Mesenchymal stem cell (in vitro differentiated cells and primary cell): ENCODE measurements around the gene SIN3B.

Experiments used
- DNase-seq: peaks from one replicate; pipeline ENCODE4 v3.0.0-alpha.2; 2013
- H2AFZ ChIP-seq: one replicate; pipeline ENCODE4 v1.6.1; 2013; ENCODE audit warnings: low read depth, mild to moderate bottlenecking, control low read depth, inconsistent platforms, low read length, moderate library complexity
- H2AK5ac ChIP-seq: 2 replicates; pipeline ENCODE4 v1.6.1; 2013; ENCODE audit warnings: low read length, moderate library complexity, mild to moderate bottlenecking, inconsistent platforms; ENCODE audit not compliant: severe bottlenecking
- H2BK120ac ChIP-seq: one replicate; pipeline ENCODE4 v1.6.1; 2013; ENCODE audit warnings: low read depth, mild to moderate bottlenecking, inconsistent platforms, low read length, moderate library complexity
- H2BK12ac ChIP-seq, 2 experiments: one replicate each; pipeline ENCODE4 v1.6.1; 2013; ENCODE audit warnings: inconsistent platforms in 2 of 2, low read length in 2 of 2, mild to moderate bottlenecking in 2 of 2, moderate library complexity in 2 of 2, control low read depth in 1 of 2
- H2BK15ac ChIP-seq: one replicate; pipeline ENCODE4 v1.6.1; 2013; ENCODE audit warnings: mild to moderate bottlenecking, low read depth, inconsistent platforms; ENCODE audit not compliant: poor library complexity, severe bottlenecking
- H2BK5ac ChIP-seq: 2 replicates; pipeline ENCODE4 v1.6.1; 2013; ENCODE audit warnings: low read depth, mild to moderate bottlenecking, low read length, control low read depth, inconsistent platforms; ENCODE audit not compliant: poor library complexity, severe bottlenecking
- H3K14ac ChIP-seq, 2 experiments: one replicate each; pipeline ENCODE4 v1.6.1; 2013; ENCODE audit warnings: inconsistent platforms in 2 of 2, low read length in 2 of 2, control low read depth in 1 of 2, mild to moderate bottlenecking in 1 of 2, moderate library complexity in 1 of 2
- H3K18ac ChIP-seq, 2 experiments: one replicate each; pipeline ENCODE4 v1.6.1; 2013; ENCODE audit warnings: inconsistent platforms in 2 of 2, low read length in 2 of 2, control low read depth in 1 of 2, low read depth in 1 of 2, mild to moderate bottlenecking in 1 of 2
- H3K23ac ChIP-seq, 2 experiments: one replicate each; pipeline ENCODE4 v1.6.1; 2013; ENCODE audit warnings: inconsistent platforms in 2 of 2, low read length in 2 of 2, mild to moderate bottlenecking in 2 of 2, moderate library complexity in 2 of 2, control low read depth in 1 of 2
- H3K27ac ChIP-seq: 2 replicates; pipeline ENCODE4 v1.5.1; 2013; ENCODE audit warnings: mild to moderate bottlenecking, moderate library complexity, low read length, control low read depth, inconsistent platforms; ENCODE audit not compliant: poor library complexity, severe bottlenecking
- H3K27me3 ChIP-seq, 2 experiments: 2 replicates each; pipeline versions ENCODE4 v1.6.1 to v1.7.0; 2013; ENCODE audit warnings: low read length in 2 of 2, mild to moderate bottlenecking in 2 of 2, moderate library complexity in 2 of 2, control low read depth in 1 of 2, inconsistent platforms in 1 of 2; ENCODE audit not compliant: control insufficient read depth in 1 of 2, insufficient read depth in 1 of 2
- H3K36me3 ChIP-seq, 2 experiments: 2 replicates each; pipeline versions ENCODE4 v1.6.1 to v1.7.0; 2013; ENCODE audit warnings: low read length in 2 of 2, control low read depth in 1 of 2, inconsistent platforms in 1 of 2, low read depth in 1 of 2, mild to moderate bottlenecking in 1 of 2; ENCODE audit not compliant: insufficient read depth in 2 of 2, control insufficient read depth in 1 of 2
- H3K4ac ChIP-seq, 2 experiments: one replicate each; pipeline ENCODE4 v1.6.1; 2013; ENCODE audit warnings: inconsistent platforms in 2 of 2, low read length in 2 of 2, mild to moderate bottlenecking in 2 of 2, moderate library complexity in 2 of 2, control low read depth in 1 of 2, low read depth in 1 of 2
- H3K4me1 ChIP-seq: 2 replicates; pipeline ENCODE4 v1.6.1; 2013; ENCODE audit warnings: low read depth, low read length, control low read depth; ENCODE audit not compliant: control insufficient read depth, insufficient read depth
- H3K4me2 ChIP-seq: 2 replicates; pipeline ENCODE4 v1.6.1; 2013; ENCODE audit warnings: low read length, mild to moderate bottlenecking, inconsistent platforms; ENCODE audit not compliant: poor library complexity, severe bottlenecking
- H3K4me3 ChIP-seq, 2 experiments: 2 replicates each; pipeline versions ENCODE4 v1.5.1 to v1.7.0; 2013; ENCODE audit warnings: low read length in 2 of 2, mild to moderate bottlenecking in 2 of 2, control low read depth in 1 of 2, low read depth in 1 of 2; ENCODE audit not compliant: insufficient read depth in 1 of 2
- H3K79me1 ChIP-seq: replicated peaks from 2 replicates; pipeline ENCODE4 v1.6.1; 2013; ENCODE audit warnings: mild to moderate bottlenecking, control low read depth, low read length, inconsistent platforms; ENCODE audit not compliant: poor library complexity, severe bottlenecking
- H3K9ac ChIP-seq: 2 replicates; pipeline ENCODE4 v1.7.0; 2013; ENCODE audit warnings: mild to moderate bottlenecking, low read length, moderate library complexity
- H3K9me3 ChIP-seq: 2 replicates; pipeline ENCODE4 v1.7.0; 2013; ENCODE audit warnings: mild to moderate bottlenecking, low read length; ENCODE audit not compliant: control insufficient read depth
- H4K8ac ChIP-seq: one replicate; pipeline ENCODE4 v1.6.1; 2013; ENCODE audit warnings: inconsistent platforms, mild to moderate bottlenecking, low read length, moderate library complexity
- H4K91ac ChIP-seq: one replicate; pipeline ENCODE4 v1.6.1; 2013; ENCODE audit warnings: mild to moderate bottlenecking, low read length, inconsistent platforms
- WGBS: methylation state at CpG from one replicate; pipeline ENCODE4 v1.1.7; 2013; ENCODE audit warnings: mixed read lengths; 5-methylcytosine and 5-hydroxymethylcytosine counted together

Gene SIN3B

GRCh38 chr19:16824658-16825311, 4.4 kb upstream of the SIN3B start:
- peak overlapping the region; percentile 82 for H3K9ac ChIP-seq
- H3K27me3 ChIP-seq: no peaks in the 10 kb centered on the region
- no peak overlapping the region for H3K4ac ChIP-seq
- H2BK5ac ChIP-seq: peak overlapping the region; percentile 94
- H2BK12ac ChIP-seq: peak overlapping the region in 1 of 2 experiments; percentile 2
- no peaks in the 10 kb centered on the region for H3K9me3 ChIP-seq
- H3K14ac ChIP-seq: no peak overlapping the region
- peak overlapping the region; percentile 45 for H4K8ac ChIP-seq
- H3K27ac ChIP-seq: peak overlapping the region; percentile 63
- no peak overlapping the region for H2AK5ac ChIP-seq
- H3K18ac ChIP-seq: peak overlapping the region; percentile 21 to 60
- peak; percentile 41 for DNase-seq
- H2BK120ac ChIP-seq: peak overlapping the region; percentile 67
- WGBS: 32% methylated on average over 11 of the region's 11 CpGs
- no peak overlapping the region for H4K91ac ChIP-seq
- peaks cover 8% of the 10 kb centered on the region for H3K4me1 ChIP-seq
- H3K79me1 ChIP-seq: no peaks in the 10 kb centered on the region
- H3K36me3 ChIP-seq: no peaks in the 10 kb centered on the region
- no peak overlapping the region for H2BK15ac ChIP-seq
- H3K4me3 ChIP-seq: peak overlapping the region in 1 of 2 experiments; percentile 72
- H3K23ac ChIP-seq: no peak overlapping the region
- peak overlapping the region; percentile 20 for H2AFZ ChIP-seq
- peak overlapping the region; percentile 2 for H3K4me2 ChIP-seq

GRCh38 chr19:16825312-16826052, 3.7 kb upstream of the SIN3B start:
- peaks cover 10% of the 10 kb centered on the region for H3K4me1 ChIP-seq

DNA sequence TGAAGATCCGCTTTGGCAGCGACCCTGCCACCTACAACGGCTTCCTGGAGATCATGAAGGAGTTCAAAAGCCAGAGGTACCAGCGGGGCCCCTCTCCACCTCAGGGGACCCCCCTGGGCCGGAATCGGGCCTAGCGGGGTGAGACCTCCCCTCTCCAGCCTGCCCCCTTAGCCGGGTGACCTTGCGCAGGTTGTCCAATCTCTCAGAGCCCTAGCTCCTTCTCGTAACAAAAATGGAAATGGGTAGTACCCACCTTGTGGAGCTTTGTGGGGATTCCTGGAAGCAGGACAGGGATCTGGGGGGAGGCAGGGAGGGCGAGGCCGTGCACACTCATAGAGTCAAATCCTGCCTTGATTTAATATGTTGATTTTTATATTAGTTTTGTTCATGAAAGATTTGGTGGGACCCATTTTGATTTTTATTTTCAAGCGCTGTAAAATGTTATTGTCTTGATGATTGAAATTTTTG, 658 bp downstream of the SIN3B start:
- Histone ChIP-seq H3K9me3 (no peaks in the 10 kb centered on the region), H2AK5ac (no peak overlapping the region), H3K18ac (peak overlapping the region; percentile 7 to 67), H2BK120ac (peak overlapping the region; percentile 4), H3K27ac (no peak overlapping the region), H3K9ac (peak overlapping the region; percentile 93), H3K4me1 (peaks cover 16% of the 10 kb centered on the region), H2BK5ac (no peak overlapping the region), H4K91ac (peak overlapping the region; percentile 5), H3K4me3 (peak overlapping the region; percentile 84 to 96), H3K14ac (peak overlapping the region in 1 of 2 experiments; percentile 66), H3K79me1 (peaks cover 19% of the 10 kb centered on the region), H2BK12ac (no peak overlapping the region), H2AFZ (peak overlapping the region; percentile 29), H3K4me2 (peak overlapping the region; percentile 89), H3K36me3 (peaks cover 32 to 35% of the 10 kb centered on the region in 2 experiments), H3K27me3 (no peaks in the 10 kb centered on the region), H3K23ac (peak overlapping the region in 1 of 2 experiments; percentile 83), H2BK15ac (no peak overlapping the region), H3K4ac (peak overlapping the region in 1 of 2 experiments; percentile 86), H4K8ac (peak overlapping the region; percentile 4)
- WGBS: 30% methylated on average over 13 of the region's 13 CpGs
- no peak for DNase-seq

More at GRCh38 chr19:16825312-16826052, 3.7 kb upstream of the SIN3B start:
- 30% methylated on average over 13 of the region's 13 CpGs for WGBS
- Histone ChIP-seq H3K4me2 (peak overlapping the region; percentile 2), H3K9ac (peak overlapping the region; percentile 82), H3K23ac (no peak overlapping the region), H2BK15ac (no peak overlapping the region), H3K27me3 (no peaks in the 10 kb centered on the region), H3K27ac (peak overlapping the region; percentile 63), H2BK12ac (peak overlapping the region in 1 of 2 experiments; percentile 2), H3K4me3 (peak overlapping the region in 1 of 2 experiments; percentile 72), H4K91ac (no peak overlapping the region), H2BK120ac (peak overlapping the region; percentile 67), H3K79me1 (no peaks in the 10 kb centered on the region), H3K14ac (no peak overlapping the region), H2BK5ac (no peak overlapping the region), H2AK5ac (no peak overlapping the region), H3K18ac (peak overlapping the region in 1 of 2 experiments; percentile 60), H3K9me3 (no peaks in the 10 kb centered on the region), H3K4ac (no peak overlapping the region), H4K8ac (peak overlapping the region; percentile 45), H3K36me3 (no peaks in the 10 kb centered on the region), H2AFZ (peak overlapping the region; percentile 20)
- peak; percentile 80 for DNase-seq

GRCh38 chr19:16830679-16831078, 1.5 kb downstream of the SIN3B start:
- Histone ChIP-seq H4K8ac (no peak overlapping the region), H2AK5ac (peak overlapping the region; percentile 59), H3K14ac (no peak overlapping the region)

More at GRCh38 chr19:16830679-16831078, 1.5 kb downstream of the SIN3B start:
- Histone ChIP-seq H3K27ac (no peak overlapping the region), H3K4me1 (peaks cover 16% of the 10 kb centered on the region), H3K27me3 (no peaks in the 10 kb centered on the region), H3K4me3 (peak overlapping the region in 1 of 2 experiments; percentile 96), H3K23ac (no peak overlapping the region), H3K9ac (peak overlapping the region; percentile 93), H2BK5ac (no peak overlapping the region), H2AFZ (no peak overlapping the region), H3K4ac (no peak overlapping the region), H2BK120ac (no peak overlapping the region), H3K79me1 (peaks cover 19% of the 10 kb centered on the region), H3K4me2 (peak overlapping the region; percentile 89), H3K36me3 (peaks cover 32 to 39% of the 10 kb centered on the region in 2 experiments), H4K91ac (no peak overlapping the region), H3K18ac (no peak overlapping the region), H2BK12ac (no peak overlapping the region), H3K9me3 (no peaks in the 10 kb centered on the region), H2BK15ac (no peak overlapping the region)
- peak; percentile 26 for DNase-seq
- WGBS: 90% methylated on average over 3 of the region's 3 CpGs
